K562 (cell line): ENCODE measurements around the gene OSBPL1A. TPM values are rescaled to one million over a fixed set of nuclear protein-coding genes. Genes with fewer than 3 reads are reported as not detected.

Experiments used
- ATAC-seq: fragments of 200-7000 bp; cut with Tn5 transposase; 3 replicates; pipeline ENCODE4 v1.9.1; 2020; ENCODE audit warnings: moderate library complexity
- BruUV-seq: library from RNA; stranded (reverse); fragments of 400-500 nt; replicated peaks from 2 replicates; lab custom pipeline; 2021; lab: Mats Ljungman, UMichigan
- CTCF ChIA-PET: fragments of 300-600 bp; formaldehyde crosslinking; extraction: SDS; loops from one replicate; lab custom pipeline; 2021; ENCODE audit warnings: low intra/inter-chr PET ratio; lab: Yijun Ruan, JAX
- POLR2A ChIA-PET: fragments of 300-600, 350-650 bp; sonication (Branson Sonifier 250); formaldehyde crosslinking; extraction: SDS; loops from one replicate; lab custom pipeline; 2021; ENCODE audit warnings: antibody characterized with exemption, inconsistent platforms; lab: Yijun Ruan, JAX
- DNase-seq, 4 experiments: peaks; one replicate each; pipeline versions ENCODE4 v3.0.0 to v3.0.0-alpha.2; 2011 to 2018; ENCODE audit warnings: low spot score in 3 of 4, mixed read lengths in 3 of 4; ENCODE audit errors: extremely low read depth in 1 of 4
- FAIRE-seq: peaks from 2 replicates; lab custom pipeline; 2011; peaks lifted over from hg19 to GRCh38; lab: Jason Lieb, UNC
- H2AFZ ChIP-seq: 2 replicates; pipeline ENCODE4 v1.6.0; 2011; ENCODE audit warnings: low read depth, low read length, control low read depth, inconsistent platforms
- H3K27ac ChIP-seq: fragments of 200-600 bp; 3 replicates; pipeline ENCODE4 v1.8.0; 2011; ENCODE audit warnings: low read depth, mild to moderate bottlenecking, control low read depth, inconsistent platforms, low read length, moderate library complexity, mixed read lengths; ENCODE audit errors: extremely low read depth
- H3K27me3 ChIP-seq, 2 experiments: fragments of 300-600 bp in 1 of 2; 2 replicates in 1 of 2; 3 replicates in 1 of 2; pipeline versions ENCODE4 v1.6.0 to v1.8.0; 2011; ENCODE audit warnings: inconsistent platforms in 2 of 2, low read length in 2 of 2, mild to moderate bottlenecking in 1 of 2, mixed read lengths in 1 of 2, moderate library complexity in 1 of 2; ENCODE audit not compliant: control insufficient read depth in 2 of 2, insufficient read depth in 2 of 2
- H3K36me3 ChIP-seq: fragments of 300-600 bp; 3 replicates; pipeline ENCODE4 v1.8.0; 2011; ENCODE audit warnings: mild to moderate bottlenecking, low read length, inconsistent platforms; ENCODE audit not compliant: control insufficient read depth, insufficient read depth
- H3K4me1 ChIP-seq, 2 experiments: fragments of 200-600 bp in 1 of 2; replicated peaks in 1 of 2; 2 replicates in 1 of 2; 3 replicates in 1 of 2; pipeline versions ENCODE4 v1.5.1 to v1.8.0; 2011; ENCODE audit warnings: inconsistent platforms in 2 of 2, low read length in 2 of 2, mild to moderate bottlenecking in 1 of 2, mixed read lengths in 1 of 2, moderate library complexity in 1 of 2; ENCODE audit not compliant: control insufficient read depth in 2 of 2, insufficient read depth in 2 of 2
- H3K4me2 ChIP-seq: 2 replicates; pipeline ENCODE4 v1.6.1; 2011; ENCODE audit warnings: low read length, control low read depth, inconsistent platforms, mixed read lengths; ENCODE audit not compliant: insufficient read depth
- H3K4me3 ChIP-seq: fragments of 200-600 bp; sonication (generic), shearing (Covaris generic); 2 replicates; pipeline ENCODE4 v1.5.1; 2016; ENCODE audit warnings: control low read depth, inconsistent platforms
- H3K79me2 ChIP-seq: fragments of 200-600 bp; 3 replicates; pipeline ENCODE4 v1.8.0; 2011; ENCODE audit warnings: low read length, inconsistent platforms; ENCODE audit not compliant: control insufficient read depth, insufficient read depth
- H3K9ac ChIP-seq, 2 experiments: 2 replicates each; pipeline versions ENCODE4 v1.6.0 to v1.6.1; 2011; ENCODE audit warnings: low read depth in 2 of 2, low read length in 2 of 2, control low read depth in 1 of 2, inconsistent platforms in 1 of 2, mild to moderate bottlenecking in 1 of 2, mixed read lengths in 1 of 2; ENCODE audit not compliant: insufficient read depth in 1 of 2
- H3K9me1 ChIP-seq: one replicate; pipeline ENCODE4 v1.6.0; 2011; ENCODE audit warnings: inconsistent platforms, mild to moderate bottlenecking, low read length, moderate library complexity; ENCODE audit not compliant: control insufficient read depth, insufficient read depth
- H3K9me3 ChIP-seq: replicated peaks from 2 replicates; pipeline ENCODE4 v1.5.1; 2011; ENCODE audit warnings: low read depth, low read length, inconsistent platforms; ENCODE audit not compliant: control insufficient read depth, insufficient read depth
- H4K20me1 ChIP-seq: replicated peaks from 2 replicates; pipeline ENCODE4 v1.6.1; 2011; ENCODE audit warnings: low read length, inconsistent platforms, mixed read lengths; ENCODE audit not compliant: control insufficient read depth, insufficient read depth
- BCL6 ChIP-seq: fragments of 250-450 bp; sonication (Bioruptor Pico); IDR thresholded peaks from 2 replicates; pipeline ENCODE4 v1.4.0; 2020
- BCOR ChIP-seq: fragments of 450-650 bp; IDR thresholded peaks from 2 replicates; pipeline ENCODE4 v1.6.1; 2016
- CEBPG ChIP-seq, 3 experiments: fragments of 200-800 bp in 1 of 3; sonication (Bioruptor generic) in 1 of 3; sonication (generic) in 1 of 3; formaldehyde crosslinking in 1 of 3; IDR thresholded peaks in 2 of 3; conservative IDR thresholded peaks in 1 of 3; 2 replicates each; pipeline versions ENCODE4 v1.6.1 to v1.8.0; 2016 to 2022; ENCODE audit warnings: missing compliant biosample characterization in 2 of 3, missing genetic modification characterization in 2 of 3, mild to moderate bottlenecking in 1 of 3, missing genetic modification reagents in 1 of 3
- ELK3 ChIP-seq: fragments of 450-650 bp; formaldehyde crosslinking; IDR thresholded peaks from 2 replicates; pipeline ENCODE4 v1.4.0; 2020; ENCODE audit warnings: mild to moderate bottlenecking
- RBM25 ChIP-seq: fragments of 200-400 bp; formaldehyde crosslinking; IDR thresholded peaks from 2 replicates; pipeline ENCODE4 v1.6.1; 2018; ENCODE audit warnings: low read length, low read depth, moderate library complexity; ENCODE audit not compliant: severe bottlenecking
- ZNF253 ChIP-seq: fragments of 250-450 bp; sonication (Bioruptor Pico); conservative IDR thresholded peaks from 2 replicates; pipeline ENCODE4 v1.6.1; 2021; ENCODE audit warnings: mild to moderate bottlenecking
- WGBS: fragments of 100-300 bp; shearing (Covaris generic); methylation state at CpG from one replicate; pipeline ENCODE4 v1.1.6; 2016; ENCODE audit warnings: low coverage, mixed read lengths; ENCODE audit not compliant: insufficient coverage; ENCODE audit errors: missing lambda C conversion rate; 5-methylcytosine and 5-hydroxymethylcytosine counted together
- in situ Hi-C: fragments of 300-500 bp; cut with MboI; formaldehyde crosslinking; loops from 4 replicates; pipeline ENCODE4 v1.15.0; 2018; ENCODE audit warnings: inconsistent platforms, mixed read lengths
- intact Hi-C: fragments of 100-400 bp; cut with micrococcal nuclease; formaldehyde crosslinking; loops from 2 replicates; pipeline ENCODE4 v1.14.2; 2022
- polyA plus RNA-seq, 8 experiments: library from polyadenylated mRNA; depleted of rRNA in 4 of 8; stranded (reverse) in 5 of 8; unstranded in 3 of 8; fragments of >200 nt; fragmentation: Nextera tagmentation in 2 of 8; fragmentation: Illumina TruSeq in 1 of 8; extraction: Ambion mirVana in 2 of 8; extraction: Trizol in 1 of 8; gene quantifications; 2 replicates each; pipeline versions ENCODE4 v1.2.1 to v1.2.3, GENCODE V29; 2011 to 2014; ENCODE audit warnings: inconsistent platforms in 1 of 8, missing spikeins in 1 of 8
- total RNA-seq, 7 experiments: library from RNA; depleted of rRNA in 6 of 7; stranded (reverse); fragments of >200 nt in 6 of 7; fragmentation: Illumina TruSeq in 2 of 7; extraction: Trizol in 2 of 7; gene quantifications; 2 replicates each; pipeline versions ENCODE4 v1.2.1 to v1.2.3, GENCODE V29; 2011 to 2021; ENCODE audit warnings: low replicate concordance in 1 of 7
- TF ChIP-seq, protein P1 (sequence below): IDR thresholded peaks from 3 replicates; pipeline ENCODE4 v1.6.1; 2011; ENCODE audit warnings: borderline replicate concordance, mild to moderate bottlenecking; ENCODE audit not compliant: insufficient read length, insufficient read depth
- TF ChIP-seq, protein P2 (sequence below), 2 experiments: fragments of 450-650 bp in 1 of 2; sonication (generic) in 1 of 2; formaldehyde crosslinking in 1 of 2; IDR thresholded peaks in 1 of 2; conservative IDR thresholded peaks in 1 of 2; 2 replicates each; pipeline versions ENCODE4 v1.6.1 to v1.8.1; 2016 to 2023; ENCODE audit warnings: mild to moderate bottlenecking in 2 of 2, moderate library complexity in 2 of 2, inconsistent platforms in 1 of 2, missing genetic modification reagents in 1 of 2

The OSBPL1A gene
- total and polyA plus RNA-seq, 9 of the 15 experiments (the other 6 are each of a cell fraction or from before 2014, with no cell fraction given) = 0.40 to 0.49 TPM; not detected in 7

- CTCF ChIA-PET = no interaction called here
- intact Hi-C loops (no loop called here), in situ Hi-C loops (no loop called here)
- Histone ChIP-seq H3K9me1 (no peaks in the 10 kb centered on the region), H3K36me3 (no peaks in the 10 kb centered on the region), H4K20me1 (no peaks in the 10 kb centered on the region), H2AFZ (no peak overlapping the region), H3K9me3 (no peaks in the 10 kb centered on the region), H3K27me3 (no peaks in the 10 kb centered on the region), H3K4me2 (no peak overlapping the region), H3K9ac (no peak overlapping the region), H3K4me3 (no peak overlapping the region), H3K27ac (no peak overlapping the region), H3K79me2 (no peaks in the 10 kb centered on the region), H3K4me1 (no peaks in the 10 kb centered on the region)
- POLR2A ChIA-PET = interaction anchor here (1.6 kb wide), 1 partner anchor 14 kb away, joined by 5 read pairs; no protein-coding TSS in a partner anchor
- FAIRE-seq (no peak), DNase-seq (no peak), ATAC-seq (no peak)
- TF ChIP-seq, protein P1, sequence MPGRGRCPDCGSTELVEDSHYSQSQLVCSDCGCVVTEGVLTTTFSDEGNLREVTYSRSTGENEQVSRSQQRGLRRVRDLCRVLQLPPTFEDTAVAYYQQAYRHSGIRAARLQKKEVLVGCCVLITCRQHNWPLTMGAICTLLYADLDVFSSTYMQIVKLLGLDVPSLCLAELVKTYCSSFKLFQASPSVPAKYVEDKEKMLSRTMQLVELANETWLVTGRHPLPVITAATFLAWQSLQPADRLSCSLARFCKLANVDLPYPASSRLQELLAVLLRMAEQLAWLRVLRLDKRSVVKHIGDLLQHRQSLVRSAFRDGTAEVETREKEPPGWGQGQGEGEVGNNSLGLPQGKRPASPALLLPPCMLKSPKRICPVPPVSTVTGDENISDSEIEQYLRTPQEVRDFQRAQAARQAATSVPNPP = no peak
- TF ChIP-seq, protein P2, sequence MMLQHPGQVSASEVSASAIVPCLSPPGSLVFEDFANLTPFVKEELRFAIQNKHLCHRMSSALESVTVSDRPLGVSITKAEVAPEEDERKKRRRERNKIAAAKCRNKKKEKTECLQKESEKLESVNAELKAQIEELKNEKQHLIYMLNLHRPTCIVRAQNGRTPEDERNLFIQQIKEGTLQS (IDR thresholded peaks at IDR 0.05) = peak; percentile 42; the same call in 1 of the 2 replicates
- TF ChIP-seq, protein P2 (CRISPR knock-in tag; conservative IDR thresholded peaks at IDR 0.05) = no peak
- no peak for TF ChIP-seq BCOR
- no peak for TF ChIP-seq ELK3 (CRISPR knock-in tag)
- no peak for TF ChIP-seq CEBPG (CRISPR knock-in tag; IDR thresholded peaks at IDR 0.05)
- TF ChIP-seq CEBPG (tag; conservative IDR thresholded peaks at IDR 0.05 in 1 of 2, IDR thresholded peaks at IDR 0.05 in 1 of 2) = peak in 1 of 2 experiments; percentile 41; a peak in 2 of 4 replicates
- no peak for TF ChIP-seq BCL6 (CRISPR knock-in tag)
- TF ChIP-seq RBM25 = no peak
- TF ChIP-seq ZNF253 = no peak
- WGBS = 2% methylated on average over 4 of the region's 4 CpGs
- BruUV-seq = no TSS peak
Observed at GRCh38 chr18:24262087-24262486, 135.5 kb downstream of the OSBPL1A start.
